ENCODE data around the gene BEST2. TPM values are rescaled to one million over a fixed set of nuclear protein-coding genes. Genes with fewer than 3 reads are reported as not detected.

BEST2 gene
- total RNA-seq, 2 donors from 2014 or later, result not detected

DNA sequence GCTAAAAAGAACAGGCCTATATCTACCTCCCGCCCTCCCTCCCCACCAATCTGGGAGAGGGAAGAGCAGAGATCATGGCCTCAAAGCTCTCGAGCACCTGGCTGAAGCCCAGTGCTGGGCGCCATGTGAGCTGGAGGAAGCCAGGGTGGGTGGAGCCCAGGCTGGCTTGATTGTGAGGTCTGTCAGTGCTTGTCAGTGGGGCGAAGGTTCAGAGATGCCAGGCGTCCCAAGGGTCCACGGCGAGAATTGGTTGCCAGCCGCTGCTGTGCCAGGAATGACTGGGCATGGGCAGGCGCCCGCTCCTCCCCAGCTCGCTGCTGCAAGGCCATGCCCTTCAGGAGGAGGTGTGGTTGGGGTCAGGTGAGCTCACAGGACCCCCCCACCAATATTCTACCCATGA, 11.5 kb downstream of the BEST2 start:
- intact Hi-C loops (cut with DNase I), result no loop called here
- ATAC-seq (peak in 1 of 2 donors; percentile 69), DNase-seq (no peak)

DNA sequence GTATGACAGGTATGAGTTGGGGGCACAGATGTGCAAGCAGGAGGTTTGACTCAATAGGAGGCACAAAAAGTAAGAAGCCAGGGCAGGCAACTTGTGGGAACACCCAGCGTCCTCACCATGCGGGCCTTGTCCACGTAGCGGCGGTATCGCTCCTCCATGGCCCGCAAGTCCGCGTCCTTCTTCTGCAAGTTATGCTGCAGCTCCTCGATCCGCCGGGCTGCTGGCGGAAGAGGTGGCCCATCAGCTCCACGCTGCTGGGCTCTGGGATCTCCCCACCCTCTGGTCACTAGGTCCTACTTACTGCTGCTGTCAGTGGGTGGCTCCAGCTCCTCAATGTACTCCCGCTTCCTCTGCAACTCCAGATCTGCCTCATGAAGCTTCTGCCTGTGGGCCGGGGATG, 13.1 kb downstream of the BEST2 start:
- no peak for ATAC-seq
- intact Hi-C loops (cut with DNase I), result loop anchor here (2.0 to 5.0 kb wide), 3 partner anchors 38 to 82 kb away; partner anchors contain the start of genes PRDX2 (in 2 of the 2) and THSD8 (in 2 of the 2)
- DNase-seq, result no peak

DNA sequence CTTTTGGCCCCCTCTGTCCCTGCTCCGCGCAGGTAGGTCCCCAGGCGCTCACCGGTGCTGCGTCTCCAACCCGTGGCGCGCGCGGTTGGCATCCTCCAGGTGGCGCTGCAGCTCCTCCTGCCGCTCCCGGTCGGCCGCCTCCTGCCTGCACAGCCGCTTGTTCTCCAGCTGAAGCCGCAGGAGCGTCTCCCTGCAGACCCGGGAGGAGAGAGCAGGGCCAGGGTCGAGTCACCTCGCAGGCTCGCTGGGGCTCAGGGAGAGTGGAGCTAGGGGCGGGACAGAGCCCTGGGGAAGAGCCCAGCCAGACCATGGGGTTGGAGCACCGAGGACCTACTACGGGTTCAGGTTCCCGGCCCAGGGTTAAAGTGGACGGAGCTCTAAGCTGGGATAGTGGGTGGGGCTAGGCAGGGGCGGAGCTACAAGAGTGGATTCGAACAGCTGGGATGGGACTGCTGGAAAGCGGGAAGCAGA, 14.5 kb downstream of the BEST2 start:
- ATAC-seq (peak; percentile 77 to 94), DNase-seq (peak; percentile 84)
- intact Hi-C loops (cut with DNase I), result loop anchor here (5.0 kb wide), 2 partner anchors 36 to 76 kb away; partner anchors contain the start of genes PRDX2 (in 2 of the 2) and THSD8 (in 2 of the 2)

DNA sequence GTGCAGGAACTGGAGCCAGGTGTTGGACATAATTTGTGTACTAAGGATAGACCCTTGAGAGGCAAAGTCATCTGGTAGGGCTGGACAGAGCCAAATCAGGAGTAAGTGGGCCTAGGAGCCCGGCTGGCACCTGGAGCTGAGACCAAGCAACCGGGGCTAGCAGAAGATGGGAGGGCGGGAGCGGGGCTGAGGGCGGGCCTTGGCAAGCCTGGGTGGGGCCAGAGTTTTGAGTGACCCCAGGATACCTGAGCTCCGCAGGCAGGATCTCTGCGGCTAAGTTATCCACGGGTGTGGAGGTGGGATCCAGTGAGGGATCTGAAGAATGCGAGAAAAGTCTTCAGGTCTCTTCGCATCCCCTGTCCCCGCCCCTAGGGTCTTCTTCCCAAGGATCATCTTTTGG, 15.6 kb downstream of the BEST2 start:
- ATAC-seq (no peak), DNase-seq (no peak)
- intact Hi-C loops (cut with DNase I), result loop anchor here (5.0 kb wide), 2 partner anchors 35 to 75 kb away; partner anchors contain the start of genes PRDX2 (in 2 of the 2) and THSD8 (in 2 of the 2)

DNA sequence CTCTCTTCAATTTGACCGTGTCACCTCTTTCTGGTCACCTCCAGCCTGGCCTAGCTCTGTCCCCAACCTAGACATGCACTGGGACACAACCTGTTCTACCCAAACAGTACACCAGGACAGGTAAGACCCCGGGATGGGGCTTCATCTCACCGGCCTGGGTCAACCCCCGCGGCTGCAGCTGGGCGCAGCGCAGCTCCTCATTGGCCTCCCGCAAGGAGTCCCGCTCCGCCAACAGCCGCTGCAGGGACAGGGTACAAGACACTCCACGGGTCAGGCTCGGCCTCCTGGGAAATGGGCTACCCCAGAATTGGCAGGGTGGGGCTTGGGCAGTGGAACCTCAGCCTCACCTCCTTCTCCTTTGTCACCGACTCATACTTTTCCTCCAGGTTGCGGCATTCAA, 16.1 kb downstream of the BEST2 start:
- intact Hi-C loops (cut with DNase I), result loop anchor here (5.0 kb wide), 2 partner anchors 35 to 75 kb away; partner anchors contain the start of genes PRDX2 (in 2 of the 2) and THSD8 (in 2 of the 2)
- no peak for DNase-seq
- ATAC-seq, result no peak

DNA sequence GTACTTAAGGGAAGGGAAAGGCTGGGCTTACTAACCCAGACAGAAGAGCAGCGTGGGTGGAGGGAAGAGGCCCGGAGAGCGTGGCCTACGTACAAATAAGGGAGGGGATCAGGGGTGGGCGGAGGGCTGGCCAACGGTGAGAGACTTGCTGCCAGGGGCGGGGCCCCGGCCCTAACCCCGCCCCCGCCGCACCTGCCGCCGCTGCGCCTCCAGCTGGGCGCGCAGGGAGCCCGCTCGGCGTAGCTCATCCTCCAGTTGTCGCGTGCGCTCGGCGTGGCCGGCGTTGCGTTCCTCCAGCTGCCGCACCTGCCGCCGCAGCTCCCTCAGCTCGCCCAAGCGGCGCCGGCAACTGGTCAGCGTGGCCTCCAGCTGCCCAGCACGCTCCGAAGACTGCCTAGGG, 18.1 kb downstream of the BEST2 start:
- DNase-seq (no peak), ATAC-seq (peak in 1 of 2 donors; percentile 21)
- intact Hi-C loops (cut with DNase I), result loop anchor here (5.0 kb wide), 2 partner anchors 33 to 73 kb away; partner anchors contain the start of genes PRDX2 (in 2 of the 2) and THSD8 (in 2 of the 2)

DNA sequence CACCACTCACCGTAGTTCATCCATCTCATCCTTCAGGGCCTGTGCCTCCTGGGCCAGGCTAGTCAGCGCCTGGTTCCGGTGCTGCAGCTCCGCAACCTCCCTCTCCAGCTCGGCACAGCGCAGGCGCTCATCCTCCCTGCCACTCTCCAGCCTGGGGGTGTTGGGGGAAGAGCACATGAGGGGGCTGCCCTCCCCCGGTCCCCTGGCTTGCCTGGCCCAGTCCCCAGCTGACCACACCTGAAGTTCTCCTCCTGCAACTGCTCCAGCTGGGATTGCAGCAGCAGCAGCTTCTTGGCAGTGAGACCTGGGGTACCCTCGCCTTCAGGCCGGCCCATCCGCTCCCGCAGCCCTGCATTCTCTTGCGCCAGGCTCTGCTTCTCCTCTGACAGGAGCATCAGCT, 19.3 kb downstream of the BEST2 start:
- intact Hi-C loops (cut with DNase I), result no loop called here
- ATAC-seq, result no peak

DNA sequence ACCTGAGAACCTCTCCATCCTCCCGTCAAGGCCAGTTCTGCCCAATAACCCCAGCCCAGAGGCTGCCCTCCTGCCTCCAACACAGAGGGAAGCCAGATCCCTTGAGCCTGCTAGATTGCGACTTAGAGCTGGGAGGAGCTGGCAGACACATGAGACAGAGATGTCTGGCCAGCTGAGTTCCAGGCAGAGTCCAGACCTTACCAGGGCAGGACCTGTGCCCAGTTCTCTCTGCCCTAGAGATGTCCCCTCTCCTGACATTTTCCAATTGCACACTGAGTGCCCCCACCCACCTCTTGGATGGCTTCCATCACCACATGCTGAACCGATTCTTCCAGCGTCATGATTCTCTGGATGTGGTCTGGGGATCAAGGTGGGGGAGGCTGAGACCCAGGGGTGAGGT, 20.7 kb downstream of the BEST2 start:
- intact Hi-C loops (cut with DNase I), result no loop called here
- ATAC-seq, result peak in 1 of 2 donors; percentile 27

More for the DNA sequence above, 19.3 kb downstream of the BEST2 start:
- no peak for DNase-seq

DNA sequence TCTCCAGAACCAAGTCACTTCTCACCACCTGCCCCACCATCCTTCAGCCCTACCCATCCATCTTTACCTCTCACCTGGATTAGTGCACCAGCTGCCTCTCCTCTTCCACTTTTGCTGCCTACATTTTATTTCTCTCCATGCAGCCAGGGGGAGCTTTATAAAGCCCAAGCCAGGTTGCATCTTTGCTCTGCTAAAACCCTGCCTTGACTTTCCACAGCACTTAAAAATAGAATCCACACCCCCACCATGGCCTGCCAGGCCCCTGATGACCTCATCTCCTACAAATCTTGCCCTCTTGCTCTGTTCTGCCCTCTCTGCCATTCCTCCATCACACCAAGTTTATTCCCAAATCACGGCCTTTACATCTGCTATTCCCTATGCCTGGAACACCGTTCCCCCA, 22.0 kb downstream of the BEST2 start:
- DNase-seq (no peak), ATAC-seq (no peak)
- intact Hi-C loops (cut with DNase I), result no loop called here

More for the DNA sequence above, 20.7 kb downstream of the BEST2 start:
- DNase-seq, result no peak

DNA sequence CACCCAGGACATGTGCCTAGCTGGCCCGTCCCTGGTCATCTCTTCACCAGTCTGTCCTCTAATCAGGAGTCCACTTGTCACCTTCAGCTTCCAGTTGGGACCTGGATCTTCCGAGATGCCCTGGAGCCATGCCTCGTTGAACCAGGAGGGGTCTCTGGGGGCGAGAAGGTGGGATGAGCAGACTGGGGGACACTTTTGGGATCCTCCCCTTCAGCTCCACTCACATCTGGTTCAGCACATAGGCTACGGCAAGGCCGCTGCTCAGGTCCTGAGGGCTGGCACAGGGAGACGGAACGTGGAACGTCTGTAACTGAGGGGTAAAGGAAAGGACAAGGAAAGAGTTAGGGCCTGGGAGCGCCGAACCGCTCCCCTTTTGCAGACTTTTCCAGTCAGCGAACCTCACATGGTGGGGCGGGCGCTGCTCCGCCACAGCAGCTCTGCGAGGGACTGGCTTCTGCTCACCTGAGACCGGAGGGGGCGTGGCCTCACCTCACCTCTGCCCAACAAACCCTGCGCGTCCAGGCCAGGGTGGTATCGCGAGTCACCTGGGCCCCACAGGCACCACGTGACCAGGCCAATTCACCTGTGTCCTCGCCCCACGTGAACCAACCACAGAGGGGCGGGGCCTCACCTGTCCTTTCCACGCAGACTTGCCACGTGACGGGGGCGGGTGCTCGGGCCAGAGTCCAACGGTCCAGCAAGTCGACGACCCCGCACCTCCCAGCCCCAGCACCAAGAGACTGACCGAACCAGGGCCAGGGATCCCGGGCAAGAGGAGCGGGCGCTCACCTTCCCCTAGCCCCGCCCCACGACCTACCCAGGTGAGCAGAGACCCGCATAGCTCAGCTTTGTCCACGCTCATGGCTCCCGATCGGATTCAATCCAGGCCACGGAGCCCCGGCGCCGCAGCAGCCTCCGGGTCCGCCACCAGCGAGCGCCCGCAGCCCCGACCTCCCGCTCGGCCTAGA, 23.3 kb downstream of the BEST2 start, which contains the start of gene HOOK2:
Gene HOOK2, minus strand, starts transcription at position 965 of the 968 bp plus-strand sequence. Its CDS starts 103 bp downstream, at position 862.
- no peak for ATAC-seq
- intact Hi-C loops (cut with DNase I), result no loop called here
- no peak for DNase-seq

DNA sequence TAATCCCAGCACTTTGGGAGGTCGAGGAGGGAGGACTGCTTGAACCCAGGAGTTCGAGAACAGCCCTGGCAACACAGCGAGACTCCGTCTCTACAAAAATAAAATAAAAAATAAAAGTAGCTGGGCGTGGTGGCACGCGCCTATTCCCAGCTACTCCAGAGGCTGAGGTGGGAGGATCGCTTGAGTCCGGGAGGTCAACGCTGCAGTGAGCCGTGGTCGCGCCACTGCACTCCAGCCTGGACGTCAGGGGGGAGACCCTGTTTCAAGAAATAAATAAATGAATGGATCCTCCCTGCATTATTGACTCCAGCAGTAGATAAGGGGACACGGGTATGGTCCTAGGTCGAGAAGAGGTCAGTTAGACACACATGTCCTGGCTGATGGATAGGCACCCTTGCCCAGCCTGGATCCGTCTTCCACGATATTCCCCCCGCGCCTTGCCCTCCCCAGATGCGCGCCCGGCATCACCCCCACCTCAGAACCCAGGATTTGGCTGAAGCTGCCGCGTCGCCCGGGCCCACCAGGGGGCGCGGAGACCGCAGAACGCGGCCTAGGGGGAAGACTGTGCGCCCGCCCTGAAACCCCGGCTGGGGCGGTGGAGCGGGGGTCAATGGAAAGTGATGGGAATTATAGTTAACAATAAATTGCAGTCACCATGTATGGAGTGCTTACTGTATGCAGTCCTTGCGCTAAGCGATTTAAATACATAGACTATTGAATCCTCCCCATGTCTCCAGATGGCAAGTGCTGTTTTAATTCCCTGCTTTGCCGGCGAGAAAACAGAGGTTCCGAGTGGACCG, 25.8 kb downstream of the BEST2 start:
- intact Hi-C loops (cut with DNase I), result loop anchor here (1.0 to 2.0 kb wide), 2 partner anchors 15 to 19 kb away; no protein-coding TSS in a partner anchor
- peak; percentile 41 to 48 for ATAC-seq
- peak; percentile 87 for DNase-seq

DNA sequence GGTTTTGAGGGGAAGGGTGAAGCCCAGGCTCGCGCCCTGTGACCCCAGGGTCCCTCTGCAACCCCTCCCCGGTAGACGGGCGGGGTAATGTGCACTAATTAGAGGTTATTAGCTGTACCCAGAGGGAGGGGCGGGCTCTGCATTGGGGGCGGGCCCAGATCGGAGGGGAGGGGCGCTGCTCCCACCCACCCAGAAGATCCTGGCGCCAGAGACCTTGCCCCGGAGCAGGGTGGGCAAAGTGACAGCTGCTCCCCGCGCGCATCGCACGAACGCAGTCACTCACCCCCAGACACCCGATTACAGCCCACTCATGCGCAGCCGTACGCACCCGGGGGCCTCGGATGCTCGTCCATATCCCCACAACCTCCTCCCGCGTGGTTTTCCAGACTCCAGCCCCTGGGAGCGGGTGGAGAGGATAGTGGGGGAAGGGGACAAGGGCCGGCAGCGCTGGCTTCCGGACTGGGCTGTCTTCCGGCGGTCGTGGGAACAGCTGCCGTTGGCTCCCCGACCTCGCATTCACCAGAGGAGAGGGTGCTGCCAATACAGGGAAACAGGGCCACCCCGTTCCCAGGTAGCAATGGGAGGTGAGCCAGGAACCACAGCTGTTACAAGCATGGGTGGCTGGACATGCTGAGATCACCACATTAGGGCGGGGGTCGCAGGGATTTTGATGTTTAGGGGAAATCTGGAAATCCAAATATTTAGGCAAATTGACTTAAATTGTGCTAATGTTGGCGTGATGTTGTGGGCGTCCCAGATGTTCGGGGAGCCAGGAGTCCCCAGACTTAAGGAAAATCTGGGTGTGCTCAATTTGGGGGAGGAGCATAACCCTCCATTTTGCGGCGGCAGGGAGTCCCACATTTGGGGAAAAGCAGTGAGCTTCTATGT, 26.7 kb downstream of the BEST2 start:
- DNase-seq (peak; percentile 87), ATAC-seq (peak; percentile 45 to 47)
- intact Hi-C loops (cut with DNase I), result no loop called here

DNA sequence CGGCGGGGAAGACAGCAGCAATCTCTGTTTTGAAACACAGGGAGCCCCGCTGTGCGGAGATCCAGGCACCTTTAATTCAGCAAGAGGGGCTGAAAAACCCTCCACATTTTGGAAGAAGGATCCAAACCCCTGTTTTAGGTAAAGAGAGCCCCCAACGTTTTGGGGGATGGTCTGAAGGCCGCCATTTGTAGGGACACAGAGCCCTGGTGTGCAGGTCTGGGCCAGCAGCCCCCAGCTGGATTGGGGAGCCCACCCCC, 27.2 kb downstream of the BEST2 start:
- intact Hi-C loops (cut with DNase I), result no loop called here
- no peak for ATAC-seq
- no peak for DNase-seq

DNA sequence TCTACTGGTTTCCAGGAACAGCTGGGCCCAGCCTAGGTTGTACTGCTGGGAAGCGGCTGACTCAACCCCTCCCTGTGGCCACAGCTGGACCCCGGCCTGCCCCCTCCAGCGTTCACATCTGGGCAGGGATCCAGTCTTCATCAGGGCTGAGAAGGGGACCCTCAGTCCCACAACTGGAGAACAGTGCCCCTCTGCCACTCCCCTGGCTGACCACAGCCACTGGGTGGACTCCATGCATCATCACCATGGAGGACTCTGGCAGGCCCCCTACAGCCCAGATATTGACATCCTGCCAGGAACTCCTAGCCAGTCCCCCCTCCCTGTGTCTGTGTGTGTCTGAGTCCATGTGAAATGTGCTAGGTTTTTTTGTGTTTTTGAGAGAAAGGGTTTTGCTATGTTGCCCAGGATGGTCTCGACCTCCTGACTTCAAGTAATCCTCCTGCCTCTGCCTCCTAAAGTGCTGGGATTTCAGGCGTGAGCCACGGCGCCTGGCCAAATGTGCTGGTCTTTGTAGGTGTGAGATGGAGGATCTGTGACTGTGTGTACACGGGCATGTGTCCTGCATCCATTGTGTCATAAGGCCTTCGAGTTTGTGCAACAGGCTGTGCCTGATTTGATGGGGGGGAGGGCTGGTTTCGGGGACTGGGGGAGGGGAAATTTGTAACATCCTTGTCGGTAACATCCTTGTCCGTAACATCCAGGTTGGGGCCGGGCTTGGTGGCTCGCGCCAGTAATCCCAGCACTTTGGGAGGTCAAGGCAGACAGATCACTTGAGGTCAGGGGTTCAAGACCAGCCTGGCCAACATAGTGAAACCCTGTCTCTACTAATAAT, 27.8 kb downstream of the BEST2 start:
- ATAC-seq (peak; percentile 0 to 21), DNase-seq (peak; percentile 84)
- intact Hi-C loops (cut with DNase I), result no loop called here

DNA sequence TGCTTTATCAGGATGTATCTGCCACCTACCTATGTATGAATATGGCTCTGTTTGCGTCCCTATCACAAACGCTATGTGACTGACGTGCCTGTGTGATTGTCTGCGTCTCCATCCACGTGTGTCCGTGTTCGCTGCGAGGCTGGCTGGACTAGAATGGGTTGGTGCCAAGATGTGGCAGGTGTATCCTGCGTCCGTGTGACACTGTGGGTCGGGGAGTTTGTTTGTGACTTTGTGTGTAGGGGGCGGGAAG, 30.5 kb downstream of the BEST2 start:
- DNase-seq (no peak), ATAC-seq (no peak)
- intact Hi-C loops (cut with DNase I), result no loop called here

DNA sequence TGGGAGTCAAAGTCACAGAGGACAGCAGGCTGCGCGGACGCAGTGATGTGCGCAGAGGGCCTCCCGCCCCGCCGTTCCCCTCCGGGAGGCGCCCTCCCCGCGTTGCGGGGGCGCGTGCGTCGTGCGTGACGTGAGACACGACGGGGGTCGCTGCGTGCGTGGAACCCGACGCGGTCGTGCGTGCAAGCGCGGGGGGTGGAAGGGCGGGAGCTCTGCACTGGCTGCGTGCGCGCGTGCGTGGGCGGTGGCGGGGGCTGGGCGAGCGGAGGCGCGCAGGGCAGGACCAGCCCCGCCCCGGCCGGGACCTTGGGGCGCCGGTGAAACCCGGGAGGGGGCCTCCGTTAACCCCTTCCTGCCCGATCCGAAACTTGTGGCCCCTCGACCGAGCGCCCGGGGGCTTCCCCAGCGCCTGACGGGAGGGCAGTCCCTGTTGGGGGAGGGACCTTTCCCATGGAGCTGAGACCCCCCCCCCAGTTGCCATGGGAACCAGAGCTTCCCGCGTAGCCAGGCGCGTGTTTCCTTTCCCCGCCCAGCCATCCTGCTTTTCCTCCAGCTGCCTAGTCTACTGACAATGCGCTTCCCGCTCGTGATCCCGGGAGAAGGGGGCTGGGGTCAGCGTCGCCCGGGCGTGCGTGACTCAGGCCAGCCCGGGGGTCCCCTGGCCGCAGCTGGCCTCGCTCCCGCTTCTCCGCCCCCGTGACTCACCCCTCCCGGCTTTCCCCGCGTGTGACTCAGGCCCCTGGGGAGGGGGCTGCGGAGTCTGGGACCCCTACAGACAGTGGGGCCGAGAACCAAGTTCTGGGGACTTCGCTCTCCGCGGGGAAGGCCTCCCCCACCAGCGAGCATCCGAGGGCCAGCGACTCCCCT, 31.1 kb downstream of the BEST2 start:
- intact Hi-C loops (cut with DNase I), result no loop called here
- ATAC-seq, result peak; percentile 69 to 78
- DNase-seq, result peak; percentile 95

DNA sequence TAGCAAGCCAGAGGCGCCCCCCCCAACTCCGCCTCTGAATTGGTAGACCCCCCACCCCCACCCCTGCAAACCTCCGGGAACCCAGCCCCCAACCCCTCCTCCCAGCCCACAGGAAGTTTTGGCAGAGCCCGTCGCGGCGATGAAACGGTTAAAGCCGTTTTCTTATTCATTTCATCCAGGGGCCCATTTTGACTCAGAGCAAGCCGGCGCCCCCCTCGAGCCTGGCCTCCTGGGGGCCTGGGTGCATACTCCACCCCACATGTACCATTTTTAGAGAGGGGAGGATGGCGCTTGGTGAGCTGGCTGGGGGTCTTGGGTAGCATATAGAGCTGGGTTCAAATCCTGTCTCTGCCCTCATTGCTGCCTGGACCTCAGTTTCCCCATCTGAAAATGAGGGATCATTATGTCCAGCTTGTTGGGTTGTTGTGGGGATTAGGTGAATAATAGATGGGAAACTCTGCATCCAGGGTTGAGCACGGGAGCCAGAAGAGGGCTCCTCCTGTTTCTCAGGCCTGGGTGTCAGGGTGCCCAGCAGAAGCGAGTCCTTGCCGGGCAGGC, 31.8 kb downstream of the BEST2 start:
- intact Hi-C loops (cut with DNase I), result no loop called here
- ATAC-seq (no peak), DNase-seq (no peak)
